Fibroblast of the aortic adventitia (primary cell): ENCODE measurements around the gene GLYATL3. TPM values are rescaled to one million over a fixed set of nuclear protein-coding genes. Genes with fewer than 3 reads are reported as not detected.
"Not testable (repeated sequence)": the region's sequence is repeated elsewhere in the genome, so short reads cannot be mapped to it uniquely, and the experiment has no call there.

ENCODE experiments used
- DNase-seq: peaks from one replicate; pipeline ENCODE4 v3.0.0-alpha.2; 2010; ENCODE audit warnings: low read depth
- H3K4me3 ChIP-seq: 2 replicates; pipeline ENCODE4 v1.5.1; 2011; ENCODE audit warnings: low read depth, mild to moderate bottlenecking, control low read depth, low read length, moderate library complexity
- total RNA-seq: library from RNA; depleted of rRNA; stranded (reverse); fragments of >200 nt; gene quantifications from 2 replicates; pipeline ENCODE4 v1.2.3, GENCODE V29; 2012; ENCODE audit warnings: low replicate concordance
- TF ChIP-seq, protein P1 (sequence below): IDR thresholded peaks from 2 replicates; pipeline ENCODE4 v1.5.1; 2011; ENCODE audit warnings: mild to moderate bottlenecking, low read length, control low read depth, inconsistent platforms; ENCODE audit not compliant: insufficient read depth

Gene GLYATL3
- total RNA-seq, 1 donor = not detected

DNA sequence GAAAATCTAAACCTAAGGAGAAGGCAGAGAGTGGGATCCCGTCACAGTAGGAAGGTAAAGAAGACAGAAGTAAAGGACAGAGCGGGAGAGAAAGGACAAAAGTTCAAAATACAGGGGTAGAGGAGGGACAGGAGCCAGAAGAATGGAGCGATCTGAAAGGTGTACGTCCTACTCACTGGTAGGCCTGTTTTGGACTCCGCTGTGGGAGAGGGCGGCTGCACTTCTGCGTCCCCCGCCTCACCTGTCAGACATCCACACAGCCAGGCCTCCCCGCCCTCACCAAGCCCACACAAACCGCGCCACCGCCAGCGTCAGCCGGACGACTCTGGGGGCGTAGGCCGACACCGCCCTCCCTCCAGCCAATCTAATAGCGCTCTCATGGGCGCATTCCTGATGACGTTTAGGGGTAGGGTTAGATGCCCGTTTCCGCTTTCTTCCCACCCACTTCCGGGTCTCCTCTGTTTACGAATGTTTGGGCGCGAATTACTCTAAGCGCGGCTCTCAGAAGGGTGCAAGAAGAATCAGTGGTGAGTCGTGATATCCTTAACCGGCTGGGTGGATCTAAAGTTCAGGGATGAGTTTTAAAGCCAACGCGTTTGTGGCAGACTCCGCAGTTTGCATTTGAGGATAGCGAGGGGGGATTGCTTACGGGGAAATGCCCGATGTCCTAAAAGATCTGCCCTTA, 36.7 kb upstream of the GLYATL3 start, which contains the start of the genes CENPQ and MMUT:
Gene CENPQ, plus strand, starts transcription at position 444 of the 685 bp plus-strand sequence. CDS start 6,807 bp downstream, outside the sequence.
Gene MMUT, minus strand, starts transcription at position 327 of the 685 bp plus-strand sequence. CDS start 3,787 bp downstream, outside the sequence.
- peak within 1 kb of the TSS; percentile 83 for H3K4me3 ChIP-seq
- TF ChIP-seq, protein P1, sequence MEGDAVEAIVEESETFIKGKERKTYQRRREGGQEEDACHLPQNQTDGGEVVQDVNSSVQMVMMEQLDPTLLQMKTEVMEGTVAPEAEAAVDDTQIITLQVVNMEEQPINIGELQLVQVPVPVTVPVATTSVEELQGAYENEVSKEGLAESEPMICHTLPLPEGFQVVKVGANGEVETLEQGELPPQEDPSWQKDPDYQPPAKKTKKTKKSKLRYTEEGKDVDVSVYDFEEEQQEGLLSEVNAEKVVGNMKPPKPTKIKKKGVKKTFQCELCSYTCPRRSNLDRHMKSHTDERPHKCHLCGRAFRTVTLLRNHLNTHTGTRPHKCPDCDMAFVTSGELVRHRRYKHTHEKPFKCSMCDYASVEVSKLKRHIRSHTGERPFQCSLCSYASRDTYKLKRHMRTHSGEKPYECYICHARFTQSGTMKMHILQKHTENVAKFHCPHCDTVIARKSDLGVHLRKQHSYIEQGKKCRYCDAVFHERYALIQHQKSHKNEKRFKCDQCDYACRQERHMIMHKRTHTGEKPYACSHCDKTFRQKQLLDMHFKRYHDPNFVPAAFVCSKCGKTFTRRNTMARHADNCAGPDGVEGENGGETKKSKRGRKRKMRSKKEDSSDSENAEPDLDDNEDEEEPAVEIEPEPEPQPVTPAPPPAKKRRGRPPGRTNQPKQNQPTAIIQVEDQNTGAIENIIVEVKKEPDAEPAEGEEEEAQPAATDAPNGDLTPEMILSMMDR = no peak
- DNase-seq = peak; percentile 94

GRCh38 chr6:49463612-49463967, 36.1 kb upstream of the GLYATL3 start:
- TF ChIP-seq, protein P1 = no peak
- peak overlapping the region; percentile 83 for H3K4me3 ChIP-seq
- DNase-seq = no peak

GRCh38 chr6:49464691-49465090, 35.0 kb upstream of the GLYATL3 start:
- H3K4me3 ChIP-seq = no peak overlapping the region
- TF ChIP-seq, protein P1 = no peak
- no peak for DNase-seq

- DNase-seq = no peak
- TF ChIP-seq, protein P1 = no peak
- H3K4me3 ChIP-seq = no peak overlapping the region
Measured at GRCh38 chr6:49468042-49468441, 31.7 kb upstream of the GLYATL3 start.

DNA sequence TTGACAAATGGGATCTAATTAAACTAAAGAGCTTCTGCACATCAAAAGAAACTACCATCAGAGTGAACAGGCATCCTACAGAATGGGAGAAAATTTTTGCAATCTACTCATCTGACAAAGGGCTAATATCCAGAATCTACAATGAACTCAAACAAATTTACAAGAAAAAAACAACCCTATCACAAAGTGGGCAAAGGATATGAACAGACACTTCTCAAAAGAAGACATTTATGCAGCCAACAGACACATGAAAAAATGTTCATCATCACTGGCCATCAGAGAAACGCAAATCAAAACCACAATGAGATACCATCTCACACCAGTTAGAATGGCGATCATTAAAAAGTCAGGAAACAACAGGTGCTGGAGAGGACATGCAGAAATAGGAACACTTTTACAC, 23.2 kb upstream of the GLYATL3 start:
- not testable (repeated sequence) for H3K4me3 ChIP-seq, DNase-seq

DNA sequence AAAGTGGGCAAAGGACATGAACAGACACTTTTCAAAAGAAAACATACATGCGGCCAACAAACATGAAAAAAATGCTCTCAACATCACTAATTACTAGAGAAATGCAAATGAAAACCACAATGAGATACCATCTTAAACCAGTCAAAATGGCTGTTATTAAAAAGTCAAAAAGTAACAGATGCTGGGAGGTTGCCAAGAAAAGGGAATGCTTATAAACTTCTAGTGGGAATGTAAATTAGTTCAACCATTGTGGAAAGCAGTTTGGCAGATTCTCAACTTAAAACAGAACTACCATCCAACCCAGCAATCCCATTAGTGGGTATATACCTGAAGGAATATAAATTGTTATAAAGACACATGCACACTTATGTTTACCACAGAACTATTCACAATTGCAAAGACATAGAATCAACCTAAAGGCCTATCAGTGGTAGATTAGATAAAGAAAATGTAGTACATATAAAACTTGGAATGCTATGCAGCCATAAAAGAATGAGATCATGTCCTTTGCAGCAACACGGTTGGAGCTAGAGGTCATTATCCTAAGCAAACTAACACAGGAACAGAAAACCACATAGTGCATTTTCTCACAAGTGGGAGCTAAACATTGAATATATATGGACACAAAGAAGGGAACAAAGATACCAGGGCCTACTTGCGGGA, 20.3 kb upstream of the GLYATL3 start:
- TF ChIP-seq, protein P1 = no peak
- no peak overlapping the region for H3K4me3 ChIP-seq
- DNase-seq = no peak

- H3K4me3 ChIP-seq, DNase-seq: not testable (repeated sequence)
Measured at GRCh38 chr6:49481846-49482245, 17.9 kb upstream of the GLYATL3 start.

DNA sequence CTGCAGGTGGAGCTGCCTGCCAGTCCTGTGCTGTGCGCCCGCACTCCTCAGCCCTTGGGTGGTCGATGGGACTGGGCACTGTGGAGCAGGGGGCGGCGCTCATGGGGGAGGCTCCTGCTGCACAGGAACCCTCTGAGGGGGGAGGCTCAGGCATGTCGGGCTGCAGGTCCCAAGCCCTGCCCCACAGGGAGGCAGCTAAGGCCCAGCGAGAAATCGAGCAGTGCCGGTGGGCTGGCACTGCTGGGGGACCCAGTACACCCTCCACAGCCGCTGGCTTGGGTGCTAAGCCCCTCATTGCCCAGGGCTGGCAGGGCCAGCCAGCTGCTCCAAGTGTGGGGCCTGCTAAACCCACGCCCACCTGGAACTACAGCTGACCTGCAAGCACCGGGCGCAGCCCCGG, 16.3 kb upstream of the GLYATL3 start:
- H3K4me3 ChIP-seq, DNase-seq: not testable (repeated sequence)
